Measurements from ENCODE around the gene KRT85.

- TF ChIP-seq CTCF (IDR thresholded peaks at IDR 0.05) (no peak), POLR2A (IDR thresholded peaks at IDR 0.05) (no peak)
These were observed 51.0 kb downstream of the KRT85 start for GRCh38 chr12:52316290-52316689.

All from adrenal gland (tissue), 5 donors.